Smooth muscle cell (in vitro differentiated cells): ENCODE results near the gene RAB36. TPM values are rescaled to one million over a fixed set of nuclear protein-coding genes. Genes with fewer than 3 reads are reported as not detected.

Experiments
- DNase-seq: peaks from one replicate; lab custom pipeline; 2025; ENCODE audit not compliant: unreplicated experiment; lab: John Stamatoyannopoulos, UW
- H2AFZ ChIP-seq: fragments of 200-600 bp; sonication (generic); 2 replicates; pipeline ENCODE4 v1.6.0; 2016; ENCODE audit warnings: antibody characterized with exemption, low read depth, mild to moderate bottlenecking
- H3F3A ChIP-seq: fragments of 200-600 bp; sonication (generic); 2 replicates; pipeline ENCODE4 v1.6.0; 2017; ENCODE audit warnings: antibody characterized with exemption, low read depth
- H3K27ac ChIP-seq: fragments of 200-600 bp; sonication (generic); 2 replicates; pipeline ENCODE4 v1.5.1; 2016; ENCODE audit warnings: low read depth, mild to moderate bottlenecking
- H3K27me3 ChIP-seq: fragments of 200-600 bp; sonication (generic); 2 replicates; pipeline ENCODE4 v1.6.1; 2016; ENCODE audit warnings: low read depth, mild to moderate bottlenecking
- H3K36me3 ChIP-seq: fragments of 200-600 bp; sonication (generic); 2 replicates; pipeline ENCODE4 v1.5.1; 2016; ENCODE audit warnings: low read depth
- H3K4me1 ChIP-seq: fragments of 200-600 bp; sonication (generic); 2 replicates; pipeline ENCODE4 v1.5.1; 2016; ENCODE audit warnings: low read depth
- H3K4me2 ChIP-seq: fragments of 200-600 bp; sonication (generic); 2 replicates; pipeline ENCODE4 v1.6.0; 2016; ENCODE audit warnings: mild to moderate bottlenecking
- H3K4me3 ChIP-seq: fragments of 200-600 bp; sonication (generic); 2 replicates; pipeline ENCODE4 v1.5.1; 2016; ENCODE audit warnings: mild to moderate bottlenecking
- H3K79me2 ChIP-seq: fragments of 200-600 bp; sonication (generic); 2 replicates; pipeline ENCODE4 v1.6.0; 2016; ENCODE audit warnings: low read depth, mild to moderate bottlenecking
- H3K9ac ChIP-seq: fragments of 200-600 bp; sonication (generic); 2 replicates; pipeline ENCODE4 v1.6.0; 2016; ENCODE audit warnings: low read depth
- H3K9me3 ChIP-seq: fragments of 200-600 bp; sonication (generic); replicated peaks from 2 replicates; pipeline ENCODE4 v1.5.1; 2016; ENCODE audit warnings: low read depth
- H4K20me1 ChIP-seq: fragments of 200-600 bp; sonication (generic); 2 replicates; pipeline ENCODE4 v1.6.0; 2016; ENCODE audit warnings: low read depth
- CTCF ChIP-seq: fragments of 200-600 bp; sonication (generic); IDR thresholded peaks from 2 replicates; pipeline ENCODE4 v1.5.1; 2017; ENCODE audit warnings: borderline replicate concordance, mild to moderate bottlenecking, antibody characterized with exemption; ENCODE audit not compliant: insufficient read depth, poor library complexity, severe bottlenecking
- WGBS: methylation state at CpG from one replicate; pipeline ENCODE4 v1.1.7; 2016; ENCODE audit warnings: low lambda C conversion rate; 5-methylcytosine and 5-hydroxymethylcytosine counted together
- polyA plus RNA-seq: library from polyadenylated mRNA; unstranded; fragments of >200 nt; fragmentation: Nextera tagmentation; extraction: Ambion mirVana; gene quantifications from 2 replicates; pipeline ENCODE4 v1.2.1, GENCODE V29; 2016
- total RNA-seq: library from RNA; depleted of rRNA; stranded (reverse); fragments of >200 nt; gene quantifications from 2 replicates; pipeline ENCODE4 v1.2.3, GENCODE V29; 2014

RAB36 gene
- total and polyA plus RNA-seq, 2 experiments from 2014 or later: 1.9 to 2.0 TPM

GRCh38 chr22:23150762-23151161, 5.5 kb downstream of the RAB36 start:
- H4K20me1 ChIP-seq: no peaks in the 10 kb centered on the region
- H3K79me2 ChIP-seq: no peaks in the 10 kb centered on the region
- no peak overlapping the region for H3K4me3 ChIP-seq
- no peak overlapping the region for H3K4me2 ChIP-seq
- no peak for DNase-seq
- WGBS: 97% methylated on average over 6 of the region's 6 CpGs
- no peaks in the 10 kb centered on the region for H3K27me3 ChIP-seq
- no peak for TF ChIP-seq CTCF
- H3K9me3 ChIP-seq: no peaks in the 10 kb centered on the region
- H3F3A ChIP-seq: peaks cover 3% of the 10 kb centered on the region
- H3K36me3 ChIP-seq: no peaks in the 10 kb centered on the region
- no peak overlapping the region for H2AFZ ChIP-seq
- H3K4me1 ChIP-seq: peaks cover 4% of the 10 kb centered on the region
- no peak overlapping the region for H3K27ac ChIP-seq
- H3K9ac ChIP-seq: no peak overlapping the region

- TF ChIP-seq CTCF: no peak
- H2AFZ ChIP-seq: no peak overlapping the region
- H3K27me3 ChIP-seq: no peaks in the 10 kb centered on the region
- DNase-seq: no peak
- H3F3A ChIP-seq: no peaks in the 10 kb centered on the region
- H3K9me3 ChIP-seq: no peaks in the 10 kb centered on the region
- H3K36me3 ChIP-seq: no peaks in the 10 kb centered on the region
- no peak overlapping the region for H3K27ac ChIP-seq
- no peaks in the 10 kb centered on the region for H3K79me2 ChIP-seq
- H4K20me1 ChIP-seq: no peaks in the 10 kb centered on the region
- H3K4me1 ChIP-seq: peaks cover 1% of the 10 kb centered on the region
- WGBS: 82% methylated on average over 15 of the region's 16 CpGs
- H3K4me3 ChIP-seq: no peak overlapping the region
- H3K9ac ChIP-seq: no peak overlapping the region
- H3K4me2 ChIP-seq: no peak overlapping the region
These were observed 6.5 kb downstream of the RAB36 start for GRCh38 chr22:23151827-23152226.

GRCh38 chr22:23152238-23153114, 7.2 kb downstream of the RAB36 start:
- no peak for DNase-seq
- H3F3A ChIP-seq: no peaks in the 10 kb centered on the region
- no peak overlapping the region for H3K27ac ChIP-seq
- TF ChIP-seq CTCF: no peak
- no peak overlapping the region for H2AFZ ChIP-seq
- no peaks in the 10 kb centered on the region for H3K9me3 ChIP-seq
- no peak overlapping the region for H3K9ac ChIP-seq
- H3K36me3 ChIP-seq: no peaks in the 10 kb centered on the region
- 93% methylated on average over 19 of the region's 19 CpGs for WGBS
- peaks cover 4% of the 10 kb centered on the region for H3K4me1 ChIP-seq
- H3K4me3 ChIP-seq: no peak overlapping the region
- H3K4me2 ChIP-seq: no peak overlapping the region
- no peaks in the 10 kb centered on the region for H3K79me2 ChIP-seq
- no peaks in the 10 kb centered on the region for H3K27me3 ChIP-seq
- H4K20me1 ChIP-seq: no peaks in the 10 kb centered on the region

- H3K27ac ChIP-seq: no peak overlapping the region
- no peak for DNase-seq
- no peak overlapping the region for H2AFZ ChIP-seq
- no peaks in the 10 kb centered on the region for H3K79me2 ChIP-seq
- H3F3A ChIP-seq: no peaks in the 10 kb centered on the region
- peaks cover 4% of the 10 kb centered on the region for H3K4me1 ChIP-seq
- WGBS: 91% methylated on average over 7 of the region's 7 CpGs
- TF ChIP-seq CTCF: no peak
- no peaks in the 10 kb centered on the region for H3K36me3 ChIP-seq
- no peaks in the 10 kb centered on the region for H3K9me3 ChIP-seq
- H3K4me2 ChIP-seq: no peak overlapping the region
- H4K20me1 ChIP-seq: no peaks in the 10 kb centered on the region
- no peak overlapping the region for H3K9ac ChIP-seq
- H3K27me3 ChIP-seq: no peaks in the 10 kb centered on the region
- H3K4me3 ChIP-seq: no peak overlapping the region
These were observed 8.7 kb downstream of the RAB36 start for GRCh38 chr22:23153994-23154393.
